GM21529 (cell line): ENCODE measurements around the gene CLCN3.
"Not testable (repeated sequence)": the region's sequence is repeated elsewhere in the genome, so short reads cannot be mapped to it uniquely, and the experiment has no call there.

Experiments used
- ATAC-seq: cut with Tn5 transposase; IDR thresholded peaks from one replicate; pipeline ENCODE4 v1.9.1; 2021; ENCODE audit not compliant: unreplicated experiment

CLCN3 gene

GRCh38 chr4:169619958-169620879 lies at the start of gene CLCN3:
Gene CLCN3, plus strand, starts transcription at chr4:169620578. Its CDS starts 15,351 bp downstream, at chr4:169635929.
- peak; percentile 92 for ATAC-seq

- not testable (repeated sequence) for ATAC-seq
Measured at GRCh38 chr4:169571012-169571411, 49.4 kb upstream of the CLCN3 start.

GRCh38 chr4:169571435-169571834 lies 48.9 kb upstream of the CLCN3 start:
- no peak for ATAC-seq

- peak; percentile 67 for ATAC-seq
Measured at GRCh38 chr4:169573889-169574288, 46.5 kb upstream of the CLCN3 start.

GRCh38 chr4:169582203-169582602 lies 38.2 kb upstream of the CLCN3 start:
- peak; percentile 97 for ATAC-seq

- no peak for ATAC-seq
Measured at GRCh38 chr4:169582706-169583105, 37.7 kb upstream of the CLCN3 start.

GRCh38 chr4:169583563-169583962 lies 36.8 kb upstream of the CLCN3 start:
- no peak for ATAC-seq

- ATAC-seq: no peak
Measured at GRCh38 chr4:169593050-169593560, 27.3 kb upstream of the CLCN3 start.

GRCh38 chr4:169594560-169595195 lies 25.7 kb upstream of the CLCN3 start:
- ATAC-seq: no peak

GRCh38 chr4:169601016-169601771 lies 19.2 kb upstream of the CLCN3 start:
- peak; percentile 61 for ATAC-seq

- no peak for ATAC-seq
Measured at GRCh38 chr4:169603312-169603711, 17.1 kb upstream of the CLCN3 start.

GRCh38 chr4:169604131-169604900 lies 16.1 kb upstream of the CLCN3 start:
- peak; percentile 76 for ATAC-seq

GRCh38 chr4:169604903-169605331 lies 15.5 kb upstream of the CLCN3 start:
- ATAC-seq: no peak

GRCh38 chr4:169611157-169611556 lies 9.2 kb upstream of the CLCN3 start:
- no peak for ATAC-seq

- ATAC-seq: peak; percentile 92
Measured at GRCh38 chr4:169611991-169612870, 8.1 kb upstream of the CLCN3 start, which contains the start of gene NEK1. Gene NEK1, minus strand, starts transcription at chr4:169612583. Its CDS starts 9,953 bp downstream, at chr4:169602630.

- ATAC-seq: peak; percentile 43
Measured at GRCh38 chr4:169612871-169613859, 7.2 kb upstream of the CLCN3 start.

- no peak for ATAC-seq
Measured at GRCh38 chr4:169615467-169616106, 4.8 kb upstream of the CLCN3 start.

GRCh38 chr4:169616846-169617245 lies 3.5 kb upstream of the CLCN3 start:
- no peak for ATAC-seq
